Kidney (tissue), 14 donors: Measurements from ENCODE around the gene SOX5. TPM values are rescaled to one million over a fixed set of nuclear protein-coding genes. Genes with fewer than 3 reads are reported as not detected.

Experiments used
- DNase-seq, 5 donors: peaks; one replicate each; pipeline ENCODE4 v3.0.0-alpha.2; 2013 to 2020
- FAIRE-seq: peaks from 2 replicates; lab custom pipeline; 2012; peaks lifted over from hg19 to GRCh38; lab: Jason Lieb, UNC
- H3K27ac ChIP-seq, 2 donors: one replicate each; pipeline ENCODE4 v1.7.0; 2013; ENCODE audit warnings: low read depth in 2 of 2, low read length in 2 of 2, inconsistent platforms in 1 of 2
- H3K27me3 ChIP-seq: one replicate; pipeline ENCODE4 v1.7.1; 2013; ENCODE audit warnings: low read length, inconsistent platforms; ENCODE audit not compliant: control insufficient read depth, insufficient read depth
- H3K36me3 ChIP-seq, 3 donors: one replicate each; pipeline versions ENCODE4 v1.7.0 to v1.7.1; 2013; ENCODE audit warnings: low read length in 3 of 3, control low read depth in 1 of 3, inconsistent platforms in 1 of 3; ENCODE audit not compliant: insufficient read depth in 3 of 3, control insufficient read depth in 2 of 3
- H3K4me1 ChIP-seq, 3 donors: one replicate each; pipeline versions ENCODE4 v1.7.0 to v1.7.1; 2013; ENCODE audit warnings: low read length in 3 of 3, inconsistent platforms in 1 of 3, low read depth in 1 of 3; ENCODE audit not compliant: control insufficient read depth in 2 of 3, insufficient read depth in 2 of 3
- H3K4me3 ChIP-seq, 3 donors: one replicate each; pipeline versions ENCODE4 v1.7.0 to v1.8.1; 2013; ENCODE audit warnings: low read length in 3 of 3, control low read depth in 1 of 3, inconsistent platforms in 1 of 3
- H3K9ac ChIP-seq, 3 donors: one replicate each; pipeline versions ENCODE4 v1.7.0 to v1.7.1; 2013; ENCODE audit warnings: low read length in 3 of 3, control low read depth in 1 of 3, inconsistent platforms in 1 of 3
- H3K9me3 ChIP-seq, 3 donors: one replicate each; pipeline versions ENCODE4 v1.7.0 to v1.7.1; 2013; ENCODE audit warnings: low read length in 3 of 3, control low read depth in 1 of 3, inconsistent platforms in 1 of 3; ENCODE audit not compliant: control insufficient read depth in 2 of 3, insufficient read depth in 1 of 3
- CTCF ChIP-seq: IDR thresholded peaks from 3 replicates; pipeline ENCODE4 v1.5.1; 2012; ENCODE audit warnings: mild to moderate bottlenecking, moderate library complexity, borderline replicate concordance; ENCODE audit not compliant: insufficient read depth; ENCODE audit errors: extremely low read depth
- intact Hi-C: fragments of 100-400 bp; cut with DNase I; formaldehyde crosslinking; loops from one replicate; pipeline ENCODE4 v1.11.1; 2022
- polyA plus RNA-seq: library from polyadenylated mRNA; stranded (reverse); fragments of 350-450 nt; fragmentation: Illumina TruSeq; extraction: RNeasy Lipid Tissue Mini Kit (QIAGEN cat#74804); gene quantifications from one replicate; pipeline ENCODE4 v1.2.3, GENCODE V29; 2014; ENCODE audit warnings: low read depth, low replicate concordance; ENCODE audit not compliant: insufficient read depth
- total RNA-seq: library from RNA; stranded (reverse); fragmentation: NEBNext Ultra II Directional; extraction: Animal tissue kit (Norgen Biotek cat#: 25700); gene quantifications from one replicate; pipeline ENCODE4 v1.2.1, GENCODE V29; 2021
- donor health status: control.
- donor health status: control.
- donor health status: control.
- donor health status: control.
- donor health status: control.
- donor health status: DM: yes; HTN: yes; CAD: no.
- donor health status: Normal renal cell carcinoma (clear cell type).

Gene SOX5
- total and polyA plus RNA-seq, 2 donors from 2014 or later: 0.54 to 10.8 TPM

GRCh38 chr12:23731493-23731892 is 218.0 kb downstream of the SOX5 start:
- H3K36me3 ChIP-seq: no peaks in the 10 kb centered on the region
- DNase-seq (no peak), FAIRE-seq (no peak)
- intact Hi-C loops: no loop called here
- no peaks in the 10 kb centered on the region for H3K9me3 ChIP-seq
- H3K27me3 ChIP-seq: no peaks in the 10 kb centered on the region
- no peak overlapping the region for H3K9ac ChIP-seq
- TF ChIP-seq CTCF: no peak
- H3K4me3 ChIP-seq: no peak overlapping the region
- H3K4me1 ChIP-seq: no peaks in the 10 kb centered on the region
- no peak overlapping the region for H3K27ac ChIP-seq

- DNase-seq (no peak), FAIRE-seq (no peak)
- no peaks in the 10 kb centered on the region for H3K27me3 ChIP-seq
- no peak overlapping the region for H3K4me3 ChIP-seq
- no peak overlapping the region for H3K27ac ChIP-seq
- H3K36me3 ChIP-seq: no peaks in the 10 kb centered on the region
- no peak overlapping the region for H3K9ac ChIP-seq
- no peaks in the 10 kb centered on the region for H3K9me3 ChIP-seq
- no peaks in the 10 kb centered on the region for H3K4me1 ChIP-seq
- intact Hi-C loops: no loop called here
- no peak for TF ChIP-seq CTCF
These were observed 218.4 kb downstream of the SOX5 start for GRCh38 chr12:23731035-23731434.

- H3K27ac ChIP-seq: no peak overlapping the region
- no peaks in the 10 kb centered on the region for H3K4me1 ChIP-seq
- H3K27me3 ChIP-seq: no peaks in the 10 kb centered on the region
- H3K9ac ChIP-seq: no peak overlapping the region
- intact Hi-C loops: no loop called here
- H3K4me3 ChIP-seq: no peak overlapping the region
- FAIRE-seq: no peak
- DNase-seq: no peak
- H3K36me3 ChIP-seq: no peaks in the 10 kb centered on the region
- H3K9me3 ChIP-seq: no peaks in the 10 kb centered on the region
- TF ChIP-seq CTCF: no peak
These were observed 220.1 kb downstream of the SOX5 start for GRCh38 chr12:23729359-23729758.

GRCh38 chr12:23726646-23727045 is 222.8 kb downstream of the SOX5 start:
- Histone ChIP-seq H3K27me3 (no peaks in the 10 kb centered on the region), H3K4me3 (no peak overlapping the region), H3K36me3 (no peaks in the 10 kb centered on the region), H3K27ac (no peak overlapping the region), H3K9me3 (no peaks in the 10 kb centered on the region), H3K4me1 (no peaks in the 10 kb centered on the region), H3K9ac (no peak overlapping the region)
- no peak for TF ChIP-seq CTCF
- FAIRE-seq (no peak), DNase-seq (no peak)
- intact Hi-C loops: no loop called here
